SKM-1 treated with dmso at 0.1 percent for 144 hours (cell line): ENCODE results near the gene ALS2CL.

ENCODE experiments used
- DNase-seq: peaks from one replicate; lab custom pipeline; 2025; ENCODE audit not compliant: unreplicated experiment; lab: John Stamatoyannopoulos, UW

Gene ALS2CL

DNA sequence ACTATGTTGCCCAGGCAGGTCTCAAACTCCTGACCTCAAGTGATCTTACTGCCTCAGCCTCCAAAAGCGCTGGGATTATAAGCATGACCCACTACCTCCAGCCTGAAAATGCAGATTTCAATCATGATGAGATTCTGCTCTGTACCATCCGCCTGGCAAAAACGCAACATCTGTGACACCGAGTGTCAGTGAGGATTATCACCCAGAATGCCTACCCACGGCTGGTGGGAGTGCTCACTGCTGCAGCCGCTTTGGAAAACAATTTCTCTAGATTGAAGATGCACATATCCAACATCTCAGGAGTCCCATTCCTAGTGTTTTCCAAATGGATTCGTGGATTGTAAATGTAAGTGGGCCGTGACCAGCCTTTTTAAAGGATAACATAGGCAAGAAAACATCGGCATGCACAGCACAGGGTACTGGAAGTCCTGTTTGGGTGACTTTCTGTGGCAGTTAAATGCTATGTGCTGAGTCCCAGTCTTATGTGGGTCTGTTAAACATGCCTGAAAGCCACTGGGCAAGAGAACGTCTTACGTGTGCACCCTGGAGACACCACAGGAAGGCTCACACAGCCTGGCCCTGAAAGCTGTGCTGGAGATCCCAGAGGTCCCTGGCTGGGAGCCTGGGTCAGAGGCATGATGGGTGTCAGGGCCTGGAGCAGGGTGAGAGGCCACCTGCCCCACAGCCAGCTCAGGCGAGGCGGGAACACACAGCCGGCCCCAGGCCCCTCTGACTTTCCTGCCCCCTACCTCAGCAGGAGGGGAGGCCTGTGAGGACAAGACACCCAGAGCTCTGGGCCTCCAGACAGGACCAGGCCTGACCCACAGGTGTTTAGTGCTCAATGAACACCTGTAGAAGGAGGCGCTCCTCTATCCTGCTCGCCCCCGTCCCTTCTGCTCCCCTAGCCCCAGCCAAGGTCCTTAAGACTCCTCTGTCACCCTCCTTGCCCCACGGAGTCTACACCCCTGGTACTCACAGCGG, 23.3 kb upstream of the ALS2CL start:
- no peak for DNase-seq

DNA sequence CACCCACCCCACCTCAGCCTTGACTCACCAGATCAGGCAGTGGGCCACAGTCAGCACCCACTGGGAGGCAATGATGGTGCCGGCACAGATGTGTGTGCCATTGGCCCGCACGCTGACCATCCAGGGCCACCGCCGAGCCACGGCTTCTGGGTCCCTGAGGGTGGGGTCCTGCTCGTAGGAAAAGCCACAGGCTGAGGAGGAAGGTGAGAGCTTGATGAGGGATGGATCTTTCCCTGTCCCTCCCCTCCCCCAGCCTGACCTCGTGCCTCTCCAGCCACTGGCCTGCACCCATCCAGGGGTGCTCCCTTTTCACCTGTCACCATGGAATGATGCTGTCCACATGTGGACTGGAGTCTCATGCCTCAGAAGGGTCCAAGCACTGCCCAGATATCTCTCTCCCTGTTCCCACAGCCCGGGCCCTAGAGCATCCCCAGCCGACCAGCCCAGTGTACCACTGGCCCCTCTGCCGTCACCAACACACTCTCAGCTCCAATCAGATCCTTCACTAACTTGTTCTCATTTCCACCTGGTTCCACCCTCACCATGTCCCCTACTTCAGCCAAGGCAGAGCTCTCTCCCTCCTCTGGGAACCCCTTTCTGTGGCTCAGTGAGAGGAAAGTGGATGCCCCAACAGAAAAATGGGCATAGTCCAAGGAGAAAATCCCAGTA, 22.2 kb upstream of the ALS2CL start:
- DNase-seq: no peak

DNA sequence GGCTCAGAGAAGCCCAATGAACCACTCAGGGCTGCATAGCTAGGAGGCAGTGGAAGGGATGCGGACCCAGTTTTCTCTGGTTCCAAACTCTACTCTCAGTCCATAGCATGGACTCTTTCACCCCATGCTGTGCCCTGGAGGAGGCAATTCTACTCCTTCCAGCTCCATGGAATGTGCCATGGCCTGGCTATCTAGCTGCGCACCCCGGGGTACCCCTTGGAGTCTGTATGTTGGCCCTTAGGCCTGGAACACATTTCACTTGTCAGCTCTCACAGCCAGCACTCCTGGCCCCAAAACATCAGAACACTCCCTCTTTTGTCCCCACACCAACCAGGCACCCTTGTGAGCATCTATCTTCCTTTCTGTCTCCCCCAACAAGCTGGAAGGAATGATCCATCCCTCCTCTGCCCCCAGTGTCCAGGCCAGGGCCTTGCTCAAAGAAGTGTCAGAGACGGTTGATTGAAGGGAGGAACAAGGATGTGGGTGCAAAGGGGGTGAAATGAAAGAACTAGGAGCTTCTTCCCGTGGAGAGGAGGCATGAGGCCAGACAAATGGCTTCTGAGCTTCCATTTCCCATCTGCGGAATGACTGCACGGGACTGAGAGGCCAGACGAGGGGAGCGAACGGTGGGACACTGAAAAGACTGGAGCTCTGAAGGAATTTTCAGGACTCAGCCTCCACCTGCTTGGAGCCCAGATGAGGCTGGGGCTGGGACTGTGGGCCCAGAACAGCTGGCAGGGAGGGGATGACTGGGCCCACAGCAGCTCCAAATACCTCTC, 21.4 kb upstream of the ALS2CL start:
- no peak for DNase-seq

DNA sequence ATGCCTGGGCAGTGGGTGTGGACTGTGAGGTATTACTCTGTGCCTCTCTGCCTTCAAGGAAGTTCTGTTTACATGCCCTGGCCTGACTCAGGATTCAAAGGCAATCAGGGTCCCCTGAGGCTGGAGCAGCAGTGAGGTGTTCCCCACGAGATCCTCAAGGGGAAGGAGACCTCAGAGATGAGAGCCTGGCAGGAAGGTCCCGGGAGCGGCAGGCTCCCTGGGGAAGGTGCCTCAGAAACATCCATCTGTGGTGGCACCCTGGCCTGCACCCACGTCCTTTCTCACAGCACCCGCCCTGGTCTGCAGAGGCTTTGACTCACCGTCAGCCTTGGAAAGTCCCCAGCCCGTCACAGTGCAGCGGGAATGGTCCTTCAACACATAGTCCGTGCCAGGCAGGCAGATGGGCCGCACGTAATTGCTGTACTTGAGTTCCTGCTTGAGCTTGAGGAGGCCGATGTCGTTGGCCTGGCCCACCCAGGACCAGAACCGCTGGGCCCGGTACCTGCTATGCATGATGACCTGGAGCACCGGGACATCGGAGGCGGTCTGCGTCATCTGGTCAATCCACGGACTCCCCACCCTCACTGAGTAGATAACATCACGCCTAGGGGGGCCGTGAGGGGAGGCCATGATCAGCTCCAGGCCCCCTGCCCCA, 20.5 kb upstream of the ALS2CL start:
- no peak for DNase-seq

DNA sequence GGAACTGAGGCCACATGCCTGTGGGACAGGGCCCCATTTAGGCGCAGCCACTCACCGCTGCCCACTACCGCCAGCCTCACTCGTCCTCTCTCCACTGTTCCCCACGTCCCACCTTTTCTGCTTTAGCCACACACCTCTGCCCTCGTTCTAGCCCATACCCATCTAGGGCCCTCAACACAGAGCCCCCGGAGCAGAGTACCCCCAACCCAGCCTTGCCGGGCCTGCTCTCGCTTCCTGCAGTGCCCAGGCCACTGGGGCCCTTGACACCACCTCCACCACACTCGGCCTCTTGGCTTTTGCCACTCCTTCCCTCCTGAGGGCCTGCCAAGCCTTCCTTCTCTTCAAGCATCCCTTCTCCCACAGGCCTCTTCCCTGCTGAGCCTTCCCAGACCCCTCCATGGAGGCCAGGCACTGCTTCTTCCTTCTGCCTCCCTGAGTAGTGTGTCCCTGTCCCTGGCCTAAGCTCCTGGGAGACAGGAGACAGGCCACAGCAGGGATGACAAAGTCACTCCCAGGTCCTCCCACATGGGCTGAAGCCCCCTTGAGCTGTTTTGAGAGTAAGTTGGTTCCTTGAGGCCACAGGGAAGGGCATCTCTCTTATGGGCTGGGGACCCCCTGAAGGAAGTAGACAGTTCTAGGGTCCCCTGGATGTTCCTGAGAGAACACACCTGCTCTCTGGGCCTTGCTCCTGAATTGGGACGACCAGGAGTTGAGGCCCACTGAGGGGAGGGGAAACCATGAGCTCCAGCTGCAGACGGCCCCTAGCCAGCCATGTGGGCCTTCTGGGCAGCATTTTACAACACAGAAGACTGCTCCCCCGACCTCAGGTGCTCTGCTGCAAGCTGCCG, 19.8 kb upstream of the ALS2CL start:
- no peak for DNase-seq

DNA sequence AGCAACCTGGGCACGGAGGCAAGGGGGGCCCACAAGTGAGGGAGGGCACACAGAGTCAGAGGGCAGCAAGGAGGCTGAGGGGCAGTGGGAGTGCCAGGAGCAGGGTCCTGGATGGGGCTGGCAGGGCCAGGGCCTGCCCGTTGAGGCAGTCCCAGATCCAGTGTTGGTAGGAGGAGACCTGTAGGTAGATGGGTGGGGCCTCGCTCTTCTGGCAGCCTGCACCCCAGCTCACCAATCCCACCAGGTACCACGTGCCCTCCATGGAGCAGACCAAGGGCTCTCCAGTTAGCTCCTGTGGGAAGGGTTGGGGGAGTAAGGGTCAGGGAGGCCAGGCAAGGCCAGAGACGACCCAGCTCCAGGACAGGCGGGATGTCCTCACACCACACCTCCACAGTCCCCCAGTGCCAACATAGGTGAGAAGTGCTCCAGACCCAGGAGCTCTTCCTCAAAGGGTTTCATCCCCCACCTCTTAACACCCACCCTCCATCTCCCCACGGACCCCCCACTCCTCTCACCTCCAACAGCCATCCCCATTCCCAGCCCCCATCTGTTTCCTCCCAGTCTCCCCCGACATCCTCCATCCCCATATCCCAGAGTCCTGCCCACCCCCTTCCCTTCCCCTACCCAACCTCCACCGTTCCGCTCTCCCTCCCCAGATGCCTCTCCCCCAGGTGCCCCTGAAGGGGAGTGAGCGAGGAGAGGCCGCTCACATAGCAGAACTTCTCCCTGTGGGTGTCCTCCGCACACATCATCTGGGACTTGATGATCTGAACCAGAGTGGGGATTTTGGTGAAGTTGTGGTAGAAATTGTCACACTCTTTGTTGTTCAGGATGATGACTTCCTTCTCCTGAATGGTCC, 18.9 kb upstream of the ALS2CL start:
- DNase-seq: no peak

DNA sequence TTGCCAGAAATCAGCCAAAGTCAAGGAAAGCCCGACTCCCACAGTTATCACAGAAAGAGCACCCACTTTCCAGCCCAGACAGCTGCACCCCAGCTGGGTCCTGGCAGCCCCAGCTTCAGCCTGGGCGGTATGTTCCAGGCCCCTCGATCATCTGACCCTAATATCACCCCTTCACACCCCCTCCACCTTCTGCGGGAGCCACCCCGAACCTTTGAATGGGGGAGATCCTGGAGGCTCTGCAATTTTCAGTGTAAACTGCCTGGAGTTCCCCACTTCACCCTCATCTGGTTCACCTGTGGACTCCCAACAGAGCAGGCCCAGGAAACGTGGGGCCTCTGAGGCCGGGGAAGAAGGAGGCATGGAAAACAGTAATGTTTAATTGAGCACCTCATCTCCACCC, 18.3 kb upstream of the ALS2CL start:
- DNase-seq: no peak

DNA sequence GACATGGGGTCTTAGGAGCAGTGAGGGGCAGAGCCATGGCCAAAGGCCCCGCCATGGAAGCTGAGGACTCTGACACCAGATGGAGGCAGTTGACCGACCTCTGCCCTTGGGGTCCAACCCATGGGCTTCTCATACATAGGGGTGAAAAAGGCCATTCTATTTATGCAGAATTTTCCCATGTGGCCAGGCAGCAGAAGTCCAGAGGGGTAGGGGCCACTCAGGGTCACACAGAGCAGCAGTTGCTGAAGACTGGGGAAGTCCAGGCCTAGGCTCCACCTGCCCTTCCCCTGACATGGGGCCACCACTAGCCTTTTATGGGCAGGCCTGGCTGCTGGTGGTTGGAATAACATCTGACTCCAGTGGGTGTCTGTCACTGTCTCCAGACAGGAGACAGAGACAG, 17.8 kb upstream of the ALS2CL start:
- no peak for DNase-seq

DNA sequence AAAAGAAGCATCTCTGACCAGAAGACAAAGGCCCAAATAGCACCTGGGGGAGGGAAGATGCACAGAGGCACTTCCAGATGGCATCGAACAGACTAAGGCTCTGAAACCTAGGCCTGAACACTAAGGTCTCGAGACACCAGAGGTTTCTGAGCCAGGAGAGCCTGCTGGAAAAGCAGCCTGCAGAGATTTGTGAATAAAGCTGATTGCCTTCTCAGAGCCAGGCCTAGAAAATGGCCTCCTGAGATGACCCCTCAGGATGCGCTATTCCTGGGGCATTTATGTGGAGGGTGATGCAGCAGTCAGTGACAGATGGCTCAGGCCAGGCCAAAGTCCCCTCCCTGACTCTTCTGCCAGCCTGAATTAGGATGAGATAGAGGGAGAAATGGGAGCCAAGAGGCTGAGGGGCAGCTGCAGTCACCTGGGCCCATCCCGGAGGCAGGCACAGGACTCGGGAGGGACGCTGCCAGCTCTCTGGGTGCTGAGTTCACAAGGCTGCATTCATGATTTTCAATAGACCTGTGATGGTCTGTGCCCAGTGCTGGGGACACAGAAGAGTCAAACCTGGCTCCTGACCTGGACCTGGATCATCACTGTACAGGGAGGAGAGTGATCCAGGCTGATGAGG, 17.3 kb upstream of the ALS2CL start:
- DNase-seq: no peak

DNA sequence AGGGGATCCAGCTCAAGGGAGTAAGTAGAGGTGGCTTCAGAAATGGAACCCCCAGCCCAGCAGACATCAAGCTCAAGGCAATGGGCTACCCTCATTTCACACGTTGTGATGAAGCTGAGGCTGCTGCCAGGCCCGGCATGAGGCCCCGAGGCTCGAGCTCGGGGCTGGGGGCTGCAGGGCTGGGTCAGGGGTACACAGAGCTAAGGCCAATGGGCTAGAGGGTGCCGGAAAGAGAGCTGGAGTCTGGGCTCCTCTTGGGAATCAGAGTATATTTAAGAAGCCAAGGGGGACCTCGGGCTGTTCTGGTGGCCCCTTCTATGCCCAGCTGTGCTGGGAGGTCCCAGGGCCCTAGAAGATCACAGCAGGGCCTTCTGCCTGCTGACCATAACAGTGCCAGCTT, 16.8 kb upstream of the ALS2CL start:
- DNase-seq: no peak

DNA sequence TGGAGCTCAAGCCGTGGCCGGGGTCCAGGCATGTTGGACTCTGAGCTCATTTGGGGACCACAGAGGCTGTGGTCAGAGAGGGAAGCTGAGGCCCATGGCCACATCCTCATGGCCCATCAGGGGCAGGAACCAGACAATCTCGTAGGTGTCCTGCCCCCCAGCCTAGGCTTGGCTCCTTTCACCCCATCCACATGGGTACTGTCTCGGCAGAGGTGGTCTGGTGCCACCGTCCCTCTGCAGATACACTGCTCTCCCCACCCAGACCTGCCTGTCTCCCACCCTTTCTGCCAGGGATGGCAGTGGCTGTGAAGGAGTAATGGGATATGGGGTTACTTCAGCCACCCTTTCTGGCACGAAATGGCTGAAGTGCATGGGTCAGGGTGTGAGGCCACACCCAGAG, 16.2 kb upstream of the ALS2CL start:
- no peak for DNase-seq

DNA sequence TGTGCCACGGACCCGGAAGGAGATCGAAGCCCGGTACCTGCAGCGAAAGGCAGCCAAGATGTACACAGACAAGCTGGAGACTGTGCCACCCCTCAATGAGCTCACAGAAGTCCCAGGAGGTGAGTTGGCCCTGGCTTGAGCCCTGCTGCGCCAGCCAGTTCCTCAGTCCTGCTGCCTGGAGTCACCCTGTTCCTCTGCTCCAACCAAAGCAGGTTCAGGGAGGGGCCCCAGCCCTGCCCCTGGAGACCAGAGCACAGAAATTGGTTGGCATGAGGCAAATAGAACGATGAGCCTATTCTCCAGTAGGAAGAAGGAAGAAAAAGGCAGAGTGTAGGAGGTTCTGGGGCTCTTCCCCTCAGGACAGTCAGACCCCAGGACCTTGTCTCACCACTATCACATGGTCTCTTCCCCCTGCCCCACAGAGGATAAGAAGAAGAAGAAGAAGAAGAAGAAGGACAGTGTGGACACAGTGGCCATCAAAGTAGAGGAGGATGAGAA, 15.7 kb upstream of the ALS2CL start:
- DNase-seq: no peak

DNA sequence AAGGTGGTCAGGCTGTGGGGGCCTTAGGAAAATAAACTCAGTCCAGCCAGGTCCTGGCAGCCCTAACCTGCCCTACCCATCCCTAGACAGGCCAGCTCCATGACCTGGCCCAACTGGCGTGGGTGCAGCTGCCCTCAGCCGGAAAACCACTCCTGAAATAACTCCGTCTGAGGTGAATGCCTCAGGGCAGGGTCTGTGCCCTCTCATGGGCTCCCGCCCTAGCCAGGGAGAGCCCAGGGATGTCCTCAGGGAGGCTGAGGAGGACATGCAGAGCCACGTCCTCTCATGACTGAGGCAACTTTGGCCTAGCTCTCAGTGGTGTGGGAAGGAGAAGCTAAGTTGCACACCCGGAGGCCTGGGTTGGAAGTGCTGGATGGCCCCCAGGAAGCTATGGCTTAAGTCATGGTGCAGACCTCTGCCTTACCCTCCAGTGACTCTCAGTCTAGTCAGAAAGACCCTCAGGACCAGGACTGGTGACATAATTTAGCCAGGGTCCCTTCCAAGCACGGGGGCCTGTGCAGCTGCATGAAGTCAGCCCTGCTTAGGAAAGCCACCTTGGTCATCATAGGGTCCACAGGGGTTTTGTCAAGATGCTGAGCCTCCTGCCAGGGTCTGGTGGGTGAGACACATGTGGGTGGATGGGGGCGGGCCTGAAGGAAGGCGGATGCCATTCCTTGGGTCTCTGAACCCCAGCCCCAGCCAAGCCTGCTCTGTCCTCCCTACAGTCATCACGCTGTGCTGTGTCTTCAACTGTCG, 15.1 kb upstream of the ALS2CL start:
- DNase-seq: no peak

DNA sequence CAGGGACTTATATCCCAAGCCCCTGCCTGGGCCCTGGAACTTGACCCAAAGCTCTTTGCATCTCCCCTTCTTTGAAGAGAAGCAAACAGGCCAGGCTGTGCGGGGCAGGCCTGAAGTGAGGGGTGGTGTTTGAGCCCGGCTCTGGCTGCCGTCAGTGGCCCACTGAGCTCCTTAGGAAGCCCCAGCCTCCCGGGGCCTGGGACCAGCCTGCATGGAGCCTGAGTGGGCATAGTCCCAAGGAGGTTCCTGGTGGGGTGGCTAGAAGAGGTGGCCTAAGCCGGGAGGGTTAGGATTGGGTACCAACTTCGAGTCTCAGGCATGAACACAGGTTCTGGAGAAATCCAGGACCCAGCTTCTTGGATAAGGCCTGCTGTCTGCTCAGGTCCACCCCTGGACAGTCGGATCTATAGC, 14.1 kb upstream of the ALS2CL start:
- DNase-seq: no peak

DNA sequence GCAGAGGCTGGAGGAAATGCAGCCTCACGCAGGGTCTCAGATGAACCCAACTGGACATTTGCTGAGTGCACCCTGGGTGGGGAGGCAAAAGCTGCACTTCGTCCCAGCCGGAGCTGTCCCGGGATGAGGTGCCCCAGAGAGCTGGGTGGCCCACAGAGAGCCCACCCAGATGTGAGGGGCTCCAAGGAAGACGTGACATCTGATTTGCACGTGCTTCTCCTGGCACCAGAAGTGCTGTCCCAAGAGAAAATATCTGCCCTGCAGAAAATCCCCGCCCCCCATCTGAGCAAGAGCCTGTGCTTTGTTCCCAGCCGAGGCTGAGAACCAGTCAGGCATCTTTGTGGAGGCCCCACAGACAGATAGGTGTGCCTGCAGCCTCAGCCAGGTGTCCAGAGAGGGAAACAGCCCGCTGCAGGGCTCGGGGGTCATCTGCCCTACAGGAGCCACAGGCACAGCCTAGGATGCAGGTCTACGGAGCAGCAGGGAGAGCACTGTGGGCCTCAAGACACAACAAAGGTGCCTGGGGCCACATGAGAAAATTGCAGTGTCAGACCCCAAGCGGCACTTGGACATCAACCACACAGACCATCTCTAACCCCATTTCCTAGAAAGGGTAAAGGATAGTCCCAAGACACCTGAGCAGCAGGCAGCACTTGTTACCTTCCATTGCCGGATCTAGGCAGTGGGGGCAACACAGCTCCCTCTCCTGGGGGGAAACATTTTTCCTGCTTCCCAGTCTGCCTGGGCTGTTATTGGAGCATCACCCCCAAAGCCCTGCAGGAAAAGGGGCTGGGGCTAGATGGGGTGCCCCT, 13.5 kb upstream of the ALS2CL start:
- DNase-seq: no peak

DNA sequence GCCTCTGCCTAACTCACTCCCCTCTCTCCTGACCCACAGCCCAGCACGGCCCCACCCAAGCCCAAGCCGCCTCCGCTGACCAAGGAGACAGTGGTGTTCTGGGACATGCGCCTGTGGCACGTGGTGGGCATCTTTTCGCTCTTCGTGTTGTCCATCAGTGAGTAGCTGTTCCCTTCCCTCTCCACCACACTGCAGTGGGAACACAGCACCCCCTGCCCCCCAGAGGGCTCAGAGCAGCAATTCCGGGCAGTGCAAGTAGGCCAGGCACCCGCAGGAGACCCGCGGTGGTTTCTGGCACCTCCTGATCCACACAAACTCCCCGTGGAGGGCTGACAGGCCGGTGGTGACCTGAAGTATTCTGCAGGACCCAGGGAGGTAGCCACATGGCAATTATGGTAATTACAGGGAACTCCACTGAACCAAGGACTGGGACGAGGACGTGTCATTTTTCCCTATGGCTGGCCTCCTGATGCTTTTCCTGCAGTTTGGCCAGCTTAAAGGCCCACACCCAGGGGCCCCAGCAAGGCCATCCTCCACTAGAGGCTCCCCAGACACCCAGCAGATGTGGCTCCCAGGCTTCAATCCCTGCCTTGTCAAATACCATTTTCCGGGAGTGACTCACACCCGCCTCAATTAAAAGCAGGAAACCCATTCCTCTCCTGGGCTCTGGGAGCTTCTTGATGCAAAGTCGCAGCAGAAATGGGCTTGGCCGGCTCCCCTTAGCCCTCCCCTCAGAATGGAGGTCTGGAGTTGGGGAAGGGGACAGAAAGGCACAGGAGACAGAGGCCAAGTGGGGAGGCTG, 12.5 kb upstream of the ALS2CL start:
- DNase-seq: no peak
